K562 (cell line): Measurements from ENCODE around the gene UBE2E3. TPM values are rescaled to one million over a fixed set of nuclear protein-coding genes. Genes with fewer than 3 reads are reported as not detected.

ENCODE experiments used
- CEBPB ChIP-seq: fragments of 450-650 bp; IDR thresholded peaks from 2 replicates; pipeline ENCODE4 v1.6.1; 2016; ENCODE audit warnings: missing genetic modification characterization, missing compliant biosample characterization
- DEAF1 ChIP-seq: fragments of 450-650 bp; formaldehyde crosslinking; IDR thresholded peaks from 2 replicates; pipeline ENCODE4 v1.4.0; 2020; ENCODE audit warnings: mild to moderate bottlenecking, moderate library complexity
- ETV1 ChIP-seq: fragments of 450-650 bp; conservative IDR thresholded peaks from 2 replicates; pipeline ENCODE4 v1.6.1; 2016; ENCODE audit warnings: missing genetic modification characterization, control low read depth, low read depth, missing compliant biosample characterization
- FOXA3 ChIP-seq, 2 experiments: fragments of 450-650 bp in 1 of 2; sonication (generic) in 1 of 2; formaldehyde crosslinking; IDR thresholded peaks in 1 of 2; conservative IDR thresholded peaks in 1 of 2; 2 replicates each; pipeline versions ENCODE4 v1.4.0 to v1.8.0; 2020 to 2022; ENCODE audit warnings: mild to moderate bottlenecking in 2 of 2, missing genetic modification reagents in 1 of 2
- FOXJ2 ChIP-seq: fragments of 200-800 bp; sonication (Bioruptor generic); IDR thresholded peaks from 2 replicates; pipeline ENCODE4 v1.6.1; 2016; ENCODE audit warnings: missing genetic modification characterization, missing compliant biosample characterization
- GTF2F1 ChIP-seq: IDR thresholded peaks from 2 replicates; pipeline ENCODE4 v1.6.1; 2011; ENCODE audit warnings: low read depth, low read length, improper control_type of control experiment
- HMG20A ChIP-seq: fragments of 450-650 bp; formaldehyde crosslinking; conservative IDR thresholded peaks from 2 replicates; pipeline ENCODE4 v1.4.0; 2020; ENCODE audit warnings: mild to moderate bottlenecking, mixed read lengths
- JUN ChIP-seq, 2 experiments: sonication (generic) in 1 of 2; formaldehyde crosslinking in 1 of 2; IDR thresholded peaks; 2 replicates each; pipeline versions ENCODE4 v1.6.1 to v1.8.0; 2012 to 2022; ENCODE audit warnings: borderline replicate concordance in 2 of 2, mild to moderate bottlenecking in 2 of 2, improper control_type of control experiment in 1 of 2, low read depth in 1 of 2, low read length in 1 of 2, missing genetic modification reagents in 1 of 2
- KLF1 ChIP-seq: fragments of 450-650 bp; IDR thresholded peaks from 2 replicates; pipeline ENCODE4 v1.6.1; 2016; ENCODE audit warnings: missing genetic modification characterization, missing compliant biosample characterization
- POLR2A ChIP-seq: fragments of 450-650 bp; conservative IDR thresholded peaks from 2 replicates; pipeline ENCODE4 v1.6.1; 2016
- PPARD ChIP-seq: fragments of 250-450 bp; sonication (Bioruptor Pico); IDR thresholded peaks from 2 replicates; pipeline ENCODE4 v1.8.0; 2022; ENCODE audit warnings: inconsistent platforms, mild to moderate bottlenecking, moderate library complexity
- PRDM10 ChIP-seq: fragments of 450-650 bp; IDR thresholded peaks from 2 replicates; pipeline ENCODE4 v1.6.1; 2018; ENCODE audit not compliant: partially characterized antibody
- PRMT5 ChIP-seq: sonication (generic); formaldehyde crosslinking; IDR thresholded peaks from 2 replicates; pipeline ENCODE4 v1.5.0; 2020; ENCODE audit warnings: missing genetic modification reagents
- PYGO2 ChIP-seq: fragments of 450-650 bp; IDR thresholded peaks from 2 replicates; pipeline ENCODE4 v1.6.1; 2016; ENCODE audit warnings: mild to moderate bottlenecking, missing genetic modification characterization, moderate library complexity, missing compliant biosample characterization
- THAP7 ChIP-seq: fragments of 250-450 bp; sonication (Bioruptor Pico); IDR thresholded peaks from 2 replicates; pipeline ENCODE4 v1.5.0; 2021
- ZBTB34 ChIP-seq: fragments of 250-450 bp; sonication (Bioruptor Pico); IDR thresholded peaks from 2 replicates; pipeline ENCODE4 v1.8.0; 2021; ENCODE audit warnings: mild to moderate bottlenecking, moderate library complexity
- ZBTB7A ChIP-seq: IDR thresholded peaks from 2 replicates; pipeline ENCODE4 v1.6.1; 2011; ENCODE audit warnings: low read depth, mild to moderate bottlenecking, low read length, moderate library complexity, borderline replicate concordance; ENCODE audit not compliant: control insufficient read depth
- ZNF146 ChIP-seq: IDR thresholded peaks from one replicate; pipeline ENCODE4 v1.6.1; 2018; ENCODE audit warnings: missing compliant biosample characterization; ENCODE audit not compliant: unreplicated experiment
- ZNF668 ChIP-seq: fragments of 250-450 bp; sonication (Bioruptor Pico); IDR thresholded peaks from 2 replicates; pipeline ENCODE4 v1.8.0; 2022; ENCODE audit warnings: mild to moderate bottlenecking, inconsistent platforms
- polyA plus RNA-seq, 8 experiments: library from polyadenylated mRNA; depleted of rRNA in 4 of 8; stranded (reverse) in 5 of 8; unstranded in 3 of 8; fragments of >200 nt; fragmentation: Nextera tagmentation in 2 of 8; fragmentation: Illumina TruSeq in 1 of 8; extraction: Ambion mirVana in 2 of 8; extraction: Trizol in 1 of 8; gene quantifications; 2 replicates each; pipeline versions ENCODE4 v1.2.1 to v1.2.3, GENCODE V29; 2011 to 2014; ENCODE audit warnings: inconsistent platforms in 1 of 8, missing spikeins in 1 of 8
- total RNA-seq, 7 experiments: library from RNA; depleted of rRNA in 6 of 7; stranded (reverse); fragments of >200 nt in 6 of 7; fragmentation: Illumina TruSeq in 2 of 7; extraction: Trizol in 2 of 7; gene quantifications; 2 replicates each; pipeline versions ENCODE4 v1.2.1 to v1.2.3, GENCODE V29; 2011 to 2021; ENCODE audit warnings: low replicate concordance in 1 of 7

The UBE2E3 gene
- total and polyA plus RNA-seq, 9 of the 15 experiments (the other 6 are each of a cell fraction or from before 2014, with no cell fraction given), result 58.2 to 173 (median 78.0) TPM

GRCh38 chr2:180980106-180980942, at the start of gene UBE2E3 (continued):
- peak; percentile 84 for TF ChIP-seq PRDM10
- peak; percentile 100 for TF ChIP-seq ZBTB7A
- no peak; the same call in 1 of the 2 replicates for TF ChIP-seq THAP7 (CRISPR knock-in tag)
- TF ChIP-seq FOXA3 (CRISPR knock-in tag; conservative IDR thresholded peaks at IDR 0.05 in 1 of 2, IDR thresholded peaks at IDR 0.05 in 1 of 2), result no peak
- TF ChIP-seq ETV1 (tag), result peak; percentile 38
- no peak for TF ChIP-seq ZNF668 (CRISPR knock-in tag)
- peak; percentile 51; the same call in 1 of the 2 replicates for TF ChIP-seq FOXJ2 (tag)
- peak; percentile 80 for TF ChIP-seq KLF1 (tag)
- TF ChIP-seq ZBTB34, result no peak
- TF ChIP-seq PRMT5 (CRISPR knock-in tag), result no peak
- peak; percentile 66 for TF ChIP-seq POLR2A
- TF ChIP-seq DEAF1 (CRISPR knock-in tag), result no peak
- TF ChIP-seq JUN (IDR thresholded peaks at IDR 0.05; ENCODE audit: borderline replicate concordance, low read depth, low read length), result 0 out of 2 replicates have a peak, but pooled peaks have one; percentile 13
- TF ChIP-seq JUN (CRISPR knock-in tag; IDR thresholded peaks at IDR 0.05; ENCODE audit: borderline replicate concordance), result no peak
- no peak for TF ChIP-seq CEBPB (tag)
- TF ChIP-seq PYGO2 (tag), result no peak
- TF ChIP-seq ZNF146 (CRISPR knock-in tag), result no peak
- TF ChIP-seq HMG20A (CRISPR knock-in tag), result no peak
- TF ChIP-seq PPARD (CRISPR knock-in tag), result no peak
- TF ChIP-seq GTF2F1, result no peak
